Chondrocyte (in vitro differentiated cells): ENCODE data around the gene RTN1. TPM values are rescaled to one million over a fixed set of nuclear protein-coding genes. Genes with fewer than 3 reads are reported as not detected.

Experiments
- DNase-seq: peaks from one replicate; pipeline ENCODE4 v3.0.0; 2021; ENCODE audit warnings: mixed read lengths, low spot score
- H3K27ac Mint-ChIP-seq: one replicate; pipeline ENCODE4 v1.8.0; 2021; ENCODE audit warnings: mild to moderate bottlenecking, moderate library complexity, mixed read lengths; ENCODE audit not compliant: unreplicated experiment
- H3K27me3 Mint-ChIP-seq: 2 replicates; pipeline ENCODE4 v1.8.0; 2021; ENCODE audit warnings: low read depth, mixed read lengths
- H3K36me3 Mint-ChIP-seq: 2 replicates; pipeline ENCODE4 v1.8.0; 2021; ENCODE audit warnings: low read depth, mixed read lengths
- H3K4me1 Mint-ChIP-seq: 2 replicates; pipeline ENCODE4 v1.8.0; 2021; ENCODE audit warnings: low read depth, mild to moderate bottlenecking, mixed read lengths
- H3K4me3 Mint-ChIP-seq: one replicate; pipeline ENCODE4 v1.8.0; 2021; ENCODE audit warnings: mild to moderate bottlenecking, moderate library complexity, mixed read lengths; ENCODE audit not compliant: unreplicated experiment
- H3K9me3 Mint-ChIP-seq: 2 replicates; pipeline ENCODE4 v1.8.0; 2021; ENCODE audit warnings: low read depth, mixed read lengths
- CTCF ChIP-seq: fragments of 200-600 bp; sonication (generic); IDR thresholded peaks from 2 replicates; pipeline ENCODE4 v1.5.0; 2021; ENCODE audit warnings: antibody characterized with exemption, mild to moderate bottlenecking, moderate library complexity
- total RNA-seq: library from RNA; stranded (reverse); gene quantifications from 3 replicates; pipeline ENCODE4 v1.2.1, GENCODE V29; 2021

The RTN1 gene
- total RNA-seq, 1 donor from 2014 or later = 0.32 TPM

GRCh38 chr14:59754256-59754655 is 116.3 kb downstream of the RTN1 start:
- H3K4me1 Mint-ChIP-seq = no peaks in the 10 kb centered on the region
- TF ChIP-seq CTCF = no peak
- peaks cover 11% of the 10 kb centered on the region for H3K27me3 Mint-ChIP-seq
- DNase-seq = no peak
- H3K4me3 Mint-ChIP-seq = no peak overlapping the region
- H3K9me3 Mint-ChIP-seq = no peaks in the 10 kb centered on the region
- no peaks in the 10 kb centered on the region for H3K36me3 Mint-ChIP-seq
- H3K27ac Mint-ChIP-seq = no peak overlapping the region

GRCh38 chr14:59753512-59753911 is 117.1 kb downstream of the RTN1 start:
- DNase-seq = no peak
- peaks cover 9% of the 10 kb centered on the region for H3K27me3 Mint-ChIP-seq
- no peak overlapping the region for H3K27ac Mint-ChIP-seq
- H3K9me3 Mint-ChIP-seq = no peaks in the 10 kb centered on the region
- no peaks in the 10 kb centered on the region for H3K4me1 Mint-ChIP-seq
- no peak overlapping the region for H3K4me3 Mint-ChIP-seq
- no peaks in the 10 kb centered on the region for H3K36me3 Mint-ChIP-seq
- TF ChIP-seq CTCF = no peak

GRCh38 chr14:59751578-59751977 is 119.0 kb downstream of the RTN1 start:
- Mint-ChIP-seq H3K4me1 (no peaks in the 10 kb centered on the region), H3K27ac (no peak overlapping the region), H3K27me3 (peaks cover 8% of the 10 kb centered on the region), H3K36me3 (no peaks in the 10 kb centered on the region), H3K4me3 (no peak overlapping the region), H3K9me3 (no peaks in the 10 kb centered on the region)
- no peak for TF ChIP-seq CTCF
- DNase-seq = no peak

GRCh38 chr14:59739794-59740193 is 130.8 kb downstream of the RTN1 start:
- no peak for DNase-seq
- H3K4me1 Mint-ChIP-seq = no peaks in the 10 kb centered on the region
- no peak for TF ChIP-seq CTCF
- no peak overlapping the region for H3K4me3 Mint-ChIP-seq
- no peak overlapping the region for H3K27ac Mint-ChIP-seq
- H3K27me3 Mint-ChIP-seq = peaks cover 8% of the 10 kb centered on the region
- peaks cover 2% of the 10 kb centered on the region for H3K36me3 Mint-ChIP-seq
- H3K9me3 Mint-ChIP-seq = peaks cover 32% of the 10 kb centered on the region

- H3K4me1 Mint-ChIP-seq = no peaks in the 10 kb centered on the region
- peaks cover 4% of the 10 kb centered on the region for H3K27me3 Mint-ChIP-seq
These were observed 142.3 kb downstream of the RTN1 start for GRCh38 chr14:59728304-59728703.

More at GRCh38 chr14:59728304-59728703, 142.3 kb downstream of the RTN1 start:
- Mint-ChIP-seq H3K36me3 (no peaks in the 10 kb centered on the region), H3K27ac (no peak overlapping the region), H3K9me3 (no peaks in the 10 kb centered on the region), H3K4me3 (no peak overlapping the region)
- no peak for DNase-seq
- no peak for TF ChIP-seq CTCF
